Measurements from ENCODE around the gene CORO7.
"Not testable (repeated sequence)": the region's sequence is repeated elsewhere in the genome, so short reads cannot be mapped to it uniquely, and the experiment has no call there.

The CORO7 gene

GRCh38 chr16:4344300-4344982, 72.0 kb downstream of the CORO7 start:
- H3K27ac ChIP-seq (ENCODE audit: low read depth, low read length); H3K4me3 ChIP-seq (ENCODE audit: low read length); H3K9ac ChIP-seq (ENCODE audit: low read length); H4K8ac ChIP-seq (ENCODE audit: low read depth, low read length); H4K5ac ChIP-seq (ENCODE audit: low read length); H2BK120ac ChIP-seq (ENCODE audit: low read depth, low read length); H3K4me1 ChIP-seq (ENCODE audit: control insufficient read depth, low read depth, low read length); H3K4me2 ChIP-seq (ENCODE audit: low read length); H3K18ac ChIP-seq (ENCODE audit: low read length); H3K4ac ChIP-seq (ENCODE audit: low read depth, low read length); H3K27me3 ChIP-seq (ENCODE audit: insufficient read depth, low read length, poor library complexity); H3K56ac ChIP-seq (ENCODE audit: low read length); H2BK15ac ChIP-seq (replicated peaks; ENCODE audit: low read depth); H3K23ac ChIP-seq (ENCODE audit: low read length); H2AK5ac ChIP-seq (ENCODE audit: low read length); H3K36me3 ChIP-seq (ENCODE audit: control insufficient read depth, insufficient read depth, low read length); DNase-seq; H2BK5ac ChIP-seq (ENCODE audit: low read length): not testable (repeated sequence)
- H3K79me2 ChIP-seq (ENCODE audit: control insufficient read depth, insufficient read depth, low read length), result peaks cover 42% of the 10 kb centered on the region
- 93% methylated on average over 1 of the region's 10 CpGs for WGBS (ENCODE audit: extremely low coverage, insufficient coverage, low lambda C conversion rate)
- H3K79me1 ChIP-seq (ENCODE audit: low read length), result peaks cover 26% of the 10 kb centered on the region

- no peak for DNase-seq
- Histone ChIP-seq H3K9ac (ENCODE audit: low read length) (no peak overlapping the region), H4K5ac (ENCODE audit: low read length) (no peak overlapping the region), H3K79me2 (ENCODE audit: control insufficient read depth, insufficient read depth, low read length) (peaks cover 34% of the 10 kb centered on the region), H3K36me3 (ENCODE audit: control insufficient read depth, insufficient read depth, low read length) (peaks cover 1% of the 10 kb centered on the region), H3K79me1 (ENCODE audit: low read length) (peaks cover 20% of the 10 kb centered on the region), H4K8ac (ENCODE audit: low read depth, low read length) (no peak overlapping the region), H2AK5ac (ENCODE audit: low read length) (no peak overlapping the region), H2BK120ac (ENCODE audit: low read depth, low read length) (no peak overlapping the region), H2BK5ac (ENCODE audit: low read length) (no peak overlapping the region), H3K27ac (ENCODE audit: low read depth, low read length) (no peak overlapping the region), H3K27me3 (ENCODE audit: insufficient read depth, low read length, poor library complexity) (no peaks in the 10 kb centered on the region), H3K4me2 (ENCODE audit: low read length) (no peak overlapping the region), H3K4me3 (ENCODE audit: low read length) (no peak overlapping the region), H3K18ac (ENCODE audit: low read length) (no peak overlapping the region), H3K4ac (ENCODE audit: low read depth, low read length) (no peak overlapping the region), H3K56ac (ENCODE audit: low read length) (no peak overlapping the region), H3K4me1 (ENCODE audit: control insufficient read depth, low read depth, low read length) (no peaks in the 10 kb centered on the region), H2BK15ac (replicated peaks; ENCODE audit: low read depth) (no peak overlapping the region), H3K23ac (ENCODE audit: low read length) (no peak overlapping the region)
- WGBS (ENCODE audit: extremely low coverage, insufficient coverage, low lambda C conversion rate), result no CpG with 5 or more reads among the region's 21 CpGs
Measured at GRCh38 chr16:4342866-4343744, 73.3 kb downstream of the CORO7 start.

- H2BK5ac ChIP-seq (ENCODE audit: low read length), result no peak overlapping the region
- no peak overlapping the region for H2AK5ac ChIP-seq (ENCODE audit: low read length)
- H3K27me3 ChIP-seq (ENCODE audit: insufficient read depth, low read length, poor library complexity), result no peaks in the 10 kb centered on the region
- H4K8ac ChIP-seq (ENCODE audit: low read depth, low read length), result no peak overlapping the region
- H3K18ac ChIP-seq (ENCODE audit: low read length), result no peak overlapping the region
- WGBS (ENCODE audit: extremely low coverage, insufficient coverage, low lambda C conversion rate), result no CpG with 5 or more reads among the region's 13 CpGs
- no peak overlapping the region for H4K5ac ChIP-seq (ENCODE audit: low read length)
- no peak overlapping the region for H3K4me2 ChIP-seq (ENCODE audit: low read length)
- H3K4ac ChIP-seq (ENCODE audit: low read depth, low read length), result no peak overlapping the region
- H3K79me1 ChIP-seq (ENCODE audit: low read length), result peaks cover 14% of the 10 kb centered on the region
- H3K36me3 ChIP-seq (ENCODE audit: control insufficient read depth, insufficient read depth, low read length), result no peaks in the 10 kb centered on the region
- DNase-seq, result no peak
- no peaks in the 10 kb centered on the region for H3K4me1 ChIP-seq (ENCODE audit: control insufficient read depth, low read depth, low read length)
- no peak overlapping the region for H3K56ac ChIP-seq (ENCODE audit: low read length)
- no peak overlapping the region for H3K23ac ChIP-seq (ENCODE audit: low read length)
- no peak overlapping the region for H3K4me3 ChIP-seq (ENCODE audit: low read length)
- peaks cover 18% of the 10 kb centered on the region for H3K79me2 ChIP-seq (ENCODE audit: control insufficient read depth, insufficient read depth, low read length)
- no peak overlapping the region for H2BK15ac ChIP-seq (replicated peaks; ENCODE audit: low read depth)
- H3K27ac ChIP-seq (ENCODE audit: low read depth, low read length), result no peak overlapping the region
- H2BK120ac ChIP-seq (ENCODE audit: low read depth, low read length), result no peak overlapping the region
- no peak overlapping the region for H3K9ac ChIP-seq (ENCODE audit: low read length)
Measured at GRCh38 chr16:4341250-4341649, 75.1 kb downstream of the CORO7 start.

GRCh38 chr16:4340443-4340842, 76.0 kb downstream of the CORO7 start:
- H2BK120ac ChIP-seq (ENCODE audit: low read depth, low read length), result no peak overlapping the region
- H3K36me3 ChIP-seq (ENCODE audit: control insufficient read depth, insufficient read depth, low read length), result no peaks in the 10 kb centered on the region
- H2BK15ac ChIP-seq (replicated peaks; ENCODE audit: low read depth), result no peak overlapping the region

GRCh38 chr16:4339909-4340308, 76.5 kb downstream of the CORO7 start:
- Histone ChIP-seq H3K79me1 (ENCODE audit: low read length) (peaks cover 9% of the 10 kb centered on the region), H2AK5ac (ENCODE audit: low read length) (no peak overlapping the region), H3K27ac (ENCODE audit: low read depth, low read length) (no peak overlapping the region), H2BK120ac (ENCODE audit: low read depth, low read length) (no peak overlapping the region), H3K18ac (ENCODE audit: low read length) (no peak overlapping the region), H3K9ac (ENCODE audit: low read length) (no peak overlapping the region), H3K4me2 (ENCODE audit: low read length) (no peak overlapping the region), H3K56ac (ENCODE audit: low read length) (no peak overlapping the region), H4K8ac (ENCODE audit: low read depth, low read length) (no peak overlapping the region), H4K5ac (ENCODE audit: low read length) (no peak overlapping the region), H3K27me3 (ENCODE audit: insufficient read depth, low read length, poor library complexity) (no peaks in the 10 kb centered on the region), H3K23ac (ENCODE audit: low read length) (no peak overlapping the region), H3K4me1 (ENCODE audit: control insufficient read depth, low read depth, low read length) (no peaks in the 10 kb centered on the region), H3K4ac (ENCODE audit: low read depth, low read length) (no peak overlapping the region), H3K4me3 (ENCODE audit: low read length) (no peak overlapping the region), H3K36me3 (ENCODE audit: control insufficient read depth, insufficient read depth, low read length) (no peaks in the 10 kb centered on the region), H2BK5ac (ENCODE audit: low read length) (no peak overlapping the region), H3K79me2 (ENCODE audit: control insufficient read depth, insufficient read depth, low read length) (peaks cover 10% of the 10 kb centered on the region), H2BK15ac (replicated peaks; ENCODE audit: low read depth) (no peak overlapping the region)
- no CpG with 5 or more reads among the region's 14 CpGs for WGBS (ENCODE audit: extremely low coverage, insufficient coverage, low lambda C conversion rate)
- DNase-seq, result no peak

More at GRCh38 chr16:4340443-4340842, 76.0 kb downstream of the CORO7 start:
- Histone ChIP-seq H3K56ac (ENCODE audit: low read length) (no peak overlapping the region), H2AK5ac (ENCODE audit: low read length) (no peak overlapping the region), H3K4me1 (ENCODE audit: control insufficient read depth, low read depth, low read length) (no peaks in the 10 kb centered on the region), H3K79me2 (ENCODE audit: control insufficient read depth, insufficient read depth, low read length) (peaks cover 14% of the 10 kb centered on the region), H4K5ac (ENCODE audit: low read length) (no peak overlapping the region), H3K4me2 (ENCODE audit: low read length) (no peak overlapping the region), H3K27me3 (ENCODE audit: insufficient read depth, low read length, poor library complexity) (no peaks in the 10 kb centered on the region), H3K79me1 (ENCODE audit: low read length) (peaks cover 9% of the 10 kb centered on the region), H3K9ac (ENCODE audit: low read length) (no peak overlapping the region), H3K23ac (ENCODE audit: low read length) (no peak overlapping the region), H3K18ac (ENCODE audit: low read length) (no peak overlapping the region), H2BK5ac (ENCODE audit: low read length) (no peak overlapping the region), H3K4me3 (ENCODE audit: low read length) (no peak overlapping the region), H3K27ac (ENCODE audit: low read depth, low read length) (no peak overlapping the region), H3K4ac (ENCODE audit: low read depth, low read length) (no peak overlapping the region), H4K8ac (ENCODE audit: low read depth, low read length) (no peak overlapping the region)
- DNase-seq, result no peak
- no CpG with 5 or more reads among the region's 6 CpGs for whole genome bisulfite sequencing (ENCODE audit: extremely low coverage, insufficient coverage, low lambda C conversion rate)

All from mesendoderm (in vitro differentiated cells).